H1 (cell line): Measurements from ENCODE around the gene FAM83C. TPM values are rescaled to one million over a fixed set of nuclear protein-coding genes. Genes with fewer than 3 reads are reported as not detected.

Source experiments
- BACH1 ChIP-seq: IDR thresholded peaks from 2 replicates; pipeline ENCODE4 v1.6.1; 2012; ENCODE audit warnings: low read length, improper control_type of control experiment
- BCL11A ChIP-seq, 2 experiments: IDR thresholded peaks; one replicate each; pipeline ENCODE4 v1.6.1; 2011; ENCODE audit warnings: low read depth in 2 of 2, low read length in 2 of 2, mild to moderate bottlenecking in 2 of 2
- CHD7 ChIP-seq: fragments of 300-600 bp; sonication (generic); IDR thresholded peaks from 2 replicates; pipeline ENCODE4 v1.7.1; 2012; ENCODE audit warnings: low read length, moderate library complexity, mild to moderate bottlenecking, inconsistent platforms; ENCODE audit not compliant: insufficient replicate concordance
- CTCF ChIP-seq, 3 experiments: IDR thresholded peaks; 1 replicate in 2 of 3; 2 replicates in 1 of 3; pipeline versions ENCODE4 v1.5.1 to v1.6.1; 2011; ENCODE audit warnings: low read length in 3 of 3, mild to moderate bottlenecking in 3 of 3, inconsistent platforms in 2 of 3, low read depth in 1 of 3, moderate library complexity in 1 of 3; ENCODE audit not compliant: insufficient read depth in 1 of 3; ENCODE audit errors: control extremely low read depth in 1 of 3
- SP2 ChIP-seq: IDR thresholded peaks from 2 replicates; pipeline ENCODE4 v1.6.1; 2012; ENCODE audit warnings: mild to moderate bottlenecking, low read length, inconsistent platforms
- SUZ12 ChIP-seq: fragments of 200-600 bp; sonication (generic); IDR thresholded peaks from 2 replicates; pipeline ENCODE4 v1.6.1; 2012; ENCODE audit warnings: mild to moderate bottlenecking, inconsistent platforms, low read length, moderate library complexity, mixed read lengths
- TBP ChIP-seq: IDR thresholded peaks from 2 replicates; pipeline ENCODE4 v1.6.1; 2011; ENCODE audit warnings: low read depth, low read length, improper control_type of control experiment
- TEAD4 ChIP-seq: IDR thresholded peaks from 2 replicates; pipeline ENCODE4 v1.6.1; 2012; ENCODE audit warnings: low read depth, low read length, inconsistent platforms, mixed read lengths
- polyA plus RNA-seq, 7 experiments: library from polyadenylated mRNA; depleted of rRNA in 3 of 7; stranded (reverse) in 5 of 7; unstranded in 2 of 7; fragments of >200 nt in 5 of 7; fragments of 200-250 nt in 2 of 7; gene quantifications; 1 replicate in 5 of 7; 2 replicates in 1 of 7; 4 replicates in 1 of 7; pipeline versions ENCODE4 v1.2.1 to v1.2.3, GENCODE V29; 2011 to 2013; ENCODE audit warnings: missing spikeins in 2 of 7, mixed read lengths in 2 of 7
- total RNA-seq: library from RNA; stranded (reverse); fragmentation: NEBNext Ultra II Directional; extraction: Animal tissue kit (Norgen Biotek cat#: 25700); gene quantifications from 2 replicates; pipeline ENCODE4 v1.2.1, GENCODE V29; 2021

The FAM83C gene
- total and polyA plus RNA-seq, 2 of the 8 experiments (the other 6 are each of a cell fraction or from before 2014, with no cell fraction given), result not detected

DNA sequence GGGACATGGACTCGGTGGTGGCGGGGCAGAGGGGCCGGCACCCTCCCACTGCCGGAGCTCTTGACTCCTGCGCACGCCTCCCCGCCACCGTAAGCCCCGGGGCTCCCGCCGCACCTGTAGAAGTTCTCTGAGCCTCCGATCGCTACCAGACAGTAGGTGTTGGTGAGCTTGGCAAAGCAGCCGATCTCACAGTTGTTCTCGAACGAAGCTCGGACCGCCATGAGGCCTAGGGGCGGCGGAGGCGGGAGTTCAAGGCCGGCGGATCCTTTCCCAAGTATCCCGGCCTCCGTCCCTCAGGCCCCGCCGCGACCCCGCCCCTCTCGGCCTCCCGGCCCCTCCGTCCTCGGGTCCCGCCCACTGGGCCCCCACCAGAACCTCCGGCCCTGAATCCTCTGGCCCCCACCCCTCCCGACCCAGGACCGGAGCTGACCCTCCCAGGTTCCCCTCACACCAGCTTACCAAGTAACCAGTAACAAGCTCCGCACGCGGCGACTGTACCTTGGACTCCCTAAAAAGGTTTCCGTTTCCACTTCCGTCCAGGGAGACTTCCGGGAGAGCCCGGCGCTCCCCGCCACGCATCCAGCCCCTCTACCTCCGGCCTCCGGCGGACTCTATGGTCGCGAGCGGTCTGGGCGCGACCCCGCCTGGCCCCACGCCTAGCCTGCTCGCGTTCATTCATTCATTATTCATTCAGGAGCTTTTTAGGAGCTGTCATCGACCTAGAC is 7.8 kb downstream of the FAM83C start, which contains the start of gene EIF6 (continued):
- TF ChIP-seq CTCF (IDR thresholded peaks at IDR 0.05; ENCODE audit: control extremely low read depth in 1 of 3, insufficient read depth in 1 of 3, low read depth in 1 of 3, low read length in 3 of 3), result no peak
- TF ChIP-seq BACH1, result no peak
- TF ChIP-seq SUZ12, result no peak
- peak; percentile 87 for TF ChIP-seq TBP
- TF ChIP-seq TEAD4, result no peak
- no peak for TF ChIP-seq BCL11A (IDR thresholded peaks at IDR 0.05; ENCODE audit: low read depth in 2 of 2, low read length in 2 of 2)
- no peak for TF ChIP-seq CHD7
- TF ChIP-seq SP2, result peak; percentile 93
